NOMO-1 treated with DMSO at 0.1 percent for 48 hours (cell line): ENCODE measurements around the gene PALB2.
A peak's percentile ranks its signal among the peaks of the same experiment; 100 is the strongest.

ENCODE experiments used
- DNase-seq: peaks from one replicate; lab custom pipeline; 2025; ENCODE audit not compliant: unreplicated experiment; lab: John Stamatoyannopoulos, UW

PALB2 gene

GRCh38 chr16:23640931-23641765 lies at the start of gene PALB2, which contains the start of gene DCTN5:
Gene PALB2, minus strand, starts transcription at chr16:23641310. Its CDS starts 153 bp downstream, at chr16:23641157.
Gene DCTN5, plus strand, starts transcription at chr16:23641466. Its CDS starts 77 bp downstream, at chr16:23641543.
- peak; percentile 96 for DNase-seq

DNA sequence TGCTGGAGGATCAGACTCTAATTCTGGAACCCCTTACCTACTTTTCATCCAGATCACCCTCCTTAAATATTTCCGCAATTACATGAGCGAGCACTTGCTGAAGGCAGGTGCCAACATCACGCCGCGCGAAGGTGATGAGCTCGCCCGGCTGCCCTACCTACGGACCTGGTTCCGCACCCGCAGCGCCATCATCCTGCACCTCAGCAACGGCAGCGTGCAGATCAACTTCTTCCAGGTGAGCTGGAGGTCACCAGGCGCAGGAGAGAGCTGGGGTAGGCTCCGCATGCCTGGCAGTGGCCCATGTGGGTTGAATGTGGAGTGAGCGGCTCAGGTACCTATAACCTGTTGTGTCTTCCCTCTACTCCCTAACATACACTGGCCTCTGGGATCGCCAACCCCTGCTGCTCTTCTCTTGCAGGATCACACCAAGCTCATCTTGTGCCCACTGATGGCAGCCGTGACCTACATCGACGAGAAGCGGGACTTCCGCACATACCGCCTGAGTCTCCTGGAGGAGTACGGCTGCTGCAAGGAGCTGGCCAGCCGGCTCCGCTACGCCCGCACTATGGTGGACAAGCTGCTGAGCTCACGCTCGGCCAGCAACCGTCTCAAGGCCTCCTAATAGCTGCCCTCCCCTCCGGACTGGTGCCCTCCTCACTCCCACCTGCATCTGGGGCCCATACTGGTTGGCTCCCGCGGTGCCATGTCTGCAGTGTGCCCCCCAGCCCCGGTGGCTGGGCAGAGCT lies 48.5 kb upstream of the PALB2 start:
- DNase-seq: no peak

DNA sequence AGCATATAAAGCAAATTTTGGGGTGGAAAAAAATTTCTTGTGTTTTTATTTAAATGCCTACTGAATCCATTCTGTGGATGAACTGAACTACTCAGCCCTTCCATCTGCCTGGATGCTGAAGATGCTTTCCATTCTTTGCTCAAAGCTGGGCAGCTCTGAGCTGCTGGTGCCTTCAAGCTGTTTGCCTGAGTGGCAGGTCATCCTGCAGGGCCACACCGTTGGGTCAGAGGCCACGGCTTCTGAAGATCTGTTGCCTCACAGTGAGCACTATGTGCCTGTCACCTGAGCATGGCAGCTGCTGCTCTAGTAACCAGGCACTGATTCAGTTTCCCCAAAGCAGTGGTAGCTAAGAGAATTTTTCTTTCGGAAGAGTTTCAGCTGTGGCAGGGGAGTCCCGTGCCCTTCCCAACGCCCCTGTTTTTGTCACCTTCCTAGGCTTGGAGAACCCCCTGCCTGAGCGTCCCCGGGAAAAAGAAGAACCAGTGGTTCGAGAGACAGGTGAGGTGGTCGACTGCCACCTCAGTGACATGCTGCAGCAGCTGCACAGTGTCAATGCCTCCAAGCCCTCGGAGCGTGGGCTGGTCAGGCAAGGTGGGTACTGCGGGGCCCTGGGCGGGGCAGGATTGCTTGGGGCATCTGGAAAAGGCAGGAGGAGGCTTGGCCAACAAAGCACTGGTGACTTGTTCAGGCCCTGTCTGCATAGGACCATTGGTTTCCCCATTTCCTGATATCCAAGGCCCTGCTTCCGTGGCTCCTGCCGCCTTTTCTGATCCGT lies 46.1 kb upstream of the PALB2 start:
- DNase-seq: no peak

DNA sequence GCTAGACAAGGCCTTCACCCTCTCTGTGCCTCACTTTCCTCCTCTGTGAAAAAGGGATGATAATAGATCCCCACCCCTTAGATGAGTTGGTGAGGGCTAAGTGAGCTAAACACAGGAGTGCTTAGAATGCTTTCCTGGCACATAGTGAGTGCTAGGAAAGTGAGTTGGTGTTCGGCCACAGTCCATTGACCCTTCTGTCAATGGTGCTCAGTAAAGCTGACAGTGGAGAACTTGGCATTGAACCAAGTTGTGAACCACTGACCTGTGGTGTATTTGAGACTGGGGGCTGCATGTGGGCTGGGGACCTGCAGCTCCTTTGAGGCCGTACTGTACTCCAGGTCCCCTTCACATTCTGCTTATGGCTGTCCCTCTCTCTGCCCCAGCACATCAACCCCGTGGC lies 42.4 kb upstream of the PALB2 start:
- DNase-seq: no peak

DNA sequence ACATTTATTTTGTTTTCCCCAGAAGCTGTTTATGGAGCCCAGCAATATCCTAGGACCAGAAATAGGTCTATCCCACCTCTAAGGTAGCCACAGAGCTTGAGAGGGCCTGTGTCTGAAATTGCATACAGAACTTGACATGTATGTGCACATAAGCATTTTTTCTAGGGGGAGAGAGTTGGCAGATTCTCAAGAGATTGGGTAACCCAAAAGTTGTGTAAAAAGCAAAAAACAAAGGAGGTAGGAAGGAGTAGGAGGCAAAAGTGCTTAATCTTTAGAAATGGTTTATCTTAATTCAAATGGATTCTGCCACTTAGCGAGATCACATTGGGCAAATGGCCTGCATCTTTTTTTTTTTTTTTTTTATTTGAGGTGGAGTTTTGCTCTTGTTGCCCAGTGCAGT lies 41.1 kb upstream of the PALB2 start:
- DNase-seq: no peak

GRCh38 chr16:23679986-23680336 lies 38.9 kb upstream of the PALB2 start:
- no peak for DNase-seq

DNA sequence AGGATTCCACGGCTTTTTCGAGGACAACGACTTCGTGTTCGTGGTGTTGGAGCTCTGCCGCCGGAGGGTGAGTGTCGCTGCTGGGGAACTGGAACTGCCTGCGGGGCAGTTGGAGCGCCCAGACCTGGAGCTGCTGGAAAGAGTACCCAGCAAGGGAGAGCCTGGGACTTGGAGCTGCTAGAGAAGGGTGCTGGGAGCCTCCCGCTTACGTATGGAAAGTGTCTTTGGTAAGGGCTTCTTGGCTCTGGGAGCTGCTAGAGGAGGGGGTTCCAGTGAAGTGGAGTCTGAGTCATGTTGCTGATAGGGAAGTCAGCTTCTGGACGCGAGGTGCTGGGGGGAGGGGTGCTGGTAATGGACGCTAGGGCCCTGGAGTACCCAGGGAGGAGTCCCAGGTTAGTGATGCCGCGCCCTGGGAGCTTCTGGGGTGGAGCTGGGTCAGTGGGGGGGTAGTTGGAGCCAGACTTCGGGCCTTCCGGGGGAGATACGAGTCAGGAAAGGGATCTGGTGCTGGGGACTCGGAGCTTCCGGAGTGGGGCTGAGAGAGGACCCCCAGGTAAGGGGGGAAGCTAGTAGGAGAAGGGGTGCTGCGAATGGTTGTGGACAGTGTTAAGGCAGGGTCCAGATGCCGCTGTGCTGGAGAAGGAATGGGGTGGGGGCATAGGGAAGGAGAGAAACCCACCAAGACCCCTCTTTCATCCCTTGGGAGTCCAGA lies 38.3 kb upstream of the PALB2 start:
- DNase-seq: peak; percentile 64

- DNase-seq: peak; percentile 84
Observed at GRCh38 chr16:23678430-23679273, 37.5 kb upstream of the PALB2 start, which contains the start of gene PLK1. Gene PLK1, plus strand, starts transcription at chr16:23678889. Its CDS starts 44 bp downstream, at chr16:23678933.

GRCh38 chr16:23676924-23677480 lies 35.9 kb upstream of the PALB2 start:
- no peak for DNase-seq

DNA sequence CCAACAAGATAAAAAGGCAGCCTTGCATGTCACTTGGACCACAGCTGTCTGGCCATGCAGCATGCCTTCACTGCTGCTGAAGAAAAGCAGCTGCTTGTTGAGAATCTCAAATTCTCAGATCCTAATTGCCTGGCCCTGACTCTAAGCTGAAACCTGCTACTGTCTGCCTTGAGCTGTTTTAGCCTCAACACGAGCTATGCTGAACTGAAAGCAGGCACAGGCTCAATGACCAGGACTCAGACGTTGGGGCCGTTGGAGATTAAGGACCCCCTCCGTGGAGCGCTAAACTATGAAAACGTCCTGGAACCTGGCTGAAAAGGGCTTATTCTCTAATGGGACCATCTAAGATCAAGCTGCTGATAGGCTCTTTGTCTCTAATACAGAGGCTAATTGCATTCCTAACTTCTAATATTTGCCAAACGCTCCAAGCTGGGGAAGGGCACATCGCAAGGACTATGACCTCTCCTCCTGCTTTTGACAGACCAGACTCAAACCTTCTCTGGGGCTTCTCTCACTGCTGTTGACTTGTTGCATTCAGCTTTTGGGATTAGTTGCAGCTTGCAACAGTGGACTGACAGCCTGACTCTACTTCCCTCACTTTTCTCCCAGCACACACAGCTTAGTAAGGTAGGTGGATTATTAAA lies 33.0 kb upstream of the PALB2 start:
- DNase-seq: no peak

DNA sequence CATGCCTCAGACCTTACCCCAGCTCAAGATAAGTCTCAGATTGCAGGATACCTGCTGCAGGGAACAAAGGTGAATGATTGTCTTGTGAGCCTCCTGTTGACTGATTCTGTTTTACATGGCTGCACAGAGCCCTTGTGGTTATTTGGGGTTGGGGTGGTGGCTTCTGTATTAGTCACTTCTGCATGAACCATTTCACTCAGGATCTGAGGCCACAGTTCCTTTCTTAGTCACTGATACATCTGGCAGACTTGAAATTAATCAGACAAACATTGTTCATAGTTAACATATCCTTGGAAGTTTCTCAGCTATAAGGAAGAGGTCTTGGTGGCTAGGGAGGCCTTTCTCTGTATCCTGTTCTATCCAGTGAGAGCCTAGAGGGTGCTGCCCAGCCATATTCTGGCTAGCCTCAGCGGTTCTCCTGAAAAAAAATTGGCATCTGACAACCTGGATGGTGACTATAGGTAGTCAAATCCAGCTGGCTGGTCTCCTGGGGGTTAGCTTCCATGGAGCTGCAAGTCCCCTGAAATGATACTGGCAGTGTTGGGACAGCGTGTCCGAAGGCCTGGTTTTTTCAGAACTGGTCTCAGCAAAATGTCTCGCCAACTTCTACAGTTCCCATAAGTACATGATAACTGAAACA lies 29.1 kb upstream of the PALB2 start:
- DNase-seq: no peak

- DNase-seq: no peak
Observed at GRCh38 chr16:23668873-23669272, 27.8 kb upstream of the PALB2 start.

- no peak for DNase-seq
Observed at GRCh38 chr16:23668225-23668624, 27.1 kb upstream of the PALB2 start.

- no peak for DNase-seq
Observed at GRCh38 chr16:23667355-23667659, 26.2 kb upstream of the PALB2 start.

DNA sequence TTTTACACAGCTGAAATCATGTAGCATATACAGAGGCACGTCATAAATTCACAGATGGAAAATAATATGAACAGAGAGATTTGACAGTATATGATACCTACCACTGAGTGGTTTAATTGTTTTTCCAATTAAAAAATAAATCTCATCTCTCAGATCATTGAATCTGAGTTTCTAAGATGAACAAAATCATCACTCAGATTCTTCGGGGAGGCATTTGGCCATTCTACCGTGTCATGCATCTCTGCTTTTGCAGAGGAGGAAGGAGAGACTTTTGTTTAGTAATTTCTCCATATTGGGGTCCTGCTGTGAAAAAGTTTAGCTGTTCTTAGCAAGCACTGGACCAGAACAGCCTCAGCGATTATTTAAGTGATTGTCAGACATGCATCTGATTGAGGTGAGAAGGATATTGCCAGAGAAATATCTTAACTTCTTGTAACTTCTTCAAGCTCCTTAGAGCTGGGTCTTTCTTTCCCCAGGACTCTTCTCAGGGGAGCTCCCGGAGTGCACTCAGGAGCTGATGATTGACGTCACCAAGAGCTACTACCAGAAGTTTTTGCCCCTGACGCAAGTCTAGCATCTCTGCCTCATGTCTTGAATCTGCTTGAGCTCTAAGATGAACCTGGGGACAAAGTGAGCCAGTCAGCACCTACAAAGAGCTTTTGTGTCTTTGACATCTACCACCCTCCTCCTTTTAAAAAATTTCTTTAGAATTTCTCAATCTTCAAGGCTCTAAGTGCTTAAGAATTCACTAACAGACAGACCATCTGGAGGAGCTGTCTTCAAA lies 25.7 kb upstream of the PALB2 start:
- no peak for DNase-seq

DNA sequence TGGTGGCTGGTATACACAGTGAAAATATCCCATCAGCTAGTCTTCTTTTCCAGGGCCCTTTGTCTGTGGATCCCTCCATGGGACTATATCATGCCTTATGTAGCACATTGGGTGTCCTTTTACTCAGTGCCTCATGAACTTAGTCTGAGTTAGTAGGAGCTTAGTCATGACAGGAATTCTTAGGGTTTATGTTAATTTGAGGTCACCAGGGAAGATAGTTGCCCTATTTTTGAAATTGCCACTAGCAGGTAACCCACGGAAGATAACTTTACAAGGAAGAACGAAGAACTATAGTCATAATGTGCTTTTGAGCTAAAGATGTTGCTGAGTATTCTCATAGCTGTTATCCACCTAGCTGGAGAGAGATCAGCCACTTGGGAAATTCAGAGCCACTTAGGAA lies 22.8 kb upstream of the PALB2 start:
- DNase-seq: no peak

GRCh38 chr16:23651943-23652468 lies 10.9 kb upstream of the PALB2 start:
- DNase-seq: no peak
